GM19239 (cell line): ENCODE results near the gene KRTAP10-2.
"Not testable (repeated sequence)": the region's sequence is repeated elsewhere in the genome, so short reads cannot be mapped to it uniquely, and the experiment has no call there.

Experiments
- DNase-seq: peaks from one replicate; pipeline ENCODE4 v3.0.0; 2011; ENCODE audit warnings: low spot score; ENCODE audit not compliant: insufficient read length
- FAIRE-seq: peaks from 2 replicates; lab custom pipeline; 2011; peaks lifted over from hg19 to GRCh38; lab: Jason Lieb, UNC

Gene KRTAP10-2, protein sequence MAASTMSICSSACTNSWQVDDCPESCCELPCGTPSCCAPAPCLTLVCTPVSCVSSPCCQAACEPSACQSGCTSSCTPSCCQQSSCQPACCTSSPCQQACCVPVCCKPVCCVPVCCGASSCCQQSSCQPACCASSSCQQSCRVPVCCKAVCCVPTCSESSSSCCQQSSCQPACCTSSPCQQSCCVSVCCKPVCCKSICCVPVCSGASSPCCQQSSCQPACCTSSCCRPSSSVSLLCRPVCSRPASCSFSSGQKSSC

GRCh38 chr21:44551340-44551961 is at the start of gene KRTAP10-2:
KRTAP10-2 (minus strand) TSS chr21:44551505; CDS start chr21:44551458, 47 bp downstream.
- DNase-seq (no peak), FAIRE-seq (no peak)

GRCh38 chr21:44601091-44601490 is 49.8 kb upstream of the KRTAP10-2 start:
- DNase-seq, FAIRE-seq: not testable (repeated sequence)

- not testable (repeated sequence) for FAIRE-seq, DNase-seq
Measured at GRCh38 chr21:44600118-44600978, 49.0 kb upstream of the KRTAP10-2 start, which contains the start of gene KRTAP10-7. KRTAP10-7 (plus strand) TSS chr21:44600597; CDS start chr21:44600622, 25 bp downstream.

DNA sequence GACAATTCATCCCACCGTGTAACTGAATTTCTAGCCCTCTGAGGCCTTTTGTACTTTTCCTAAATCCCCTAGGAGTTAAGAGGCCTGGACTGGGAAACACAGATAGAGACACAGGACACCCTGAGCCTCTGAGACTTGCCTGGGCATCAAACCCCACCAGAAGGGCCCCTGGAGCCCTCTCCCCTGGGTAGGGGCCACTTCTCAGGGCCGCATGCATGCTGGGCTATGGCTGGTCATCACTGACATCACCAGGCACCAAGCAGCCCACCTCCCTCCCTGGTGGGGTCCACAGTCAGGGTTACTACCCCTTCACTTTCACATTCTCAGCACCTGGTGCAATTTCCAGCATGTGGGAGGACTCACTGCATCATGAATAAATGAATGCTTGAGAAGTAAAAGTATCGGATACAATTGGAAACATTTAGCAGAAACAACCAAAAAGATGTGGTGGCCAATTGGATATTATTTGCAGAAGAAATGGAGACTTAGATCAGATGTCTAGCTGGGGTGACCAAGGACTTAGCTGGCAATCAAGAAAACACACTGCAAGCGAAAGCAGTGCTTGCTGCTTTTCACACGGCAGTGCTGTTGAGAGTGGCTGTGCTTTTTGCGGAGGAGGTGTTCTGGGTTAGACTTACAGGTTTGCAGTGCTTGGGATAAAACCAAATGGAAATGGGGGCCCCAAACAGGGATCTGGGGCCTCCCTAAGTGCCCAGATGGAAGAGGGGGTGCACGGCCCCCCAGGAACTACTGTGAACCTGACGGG is 48.1 kb upstream of the KRTAP10-2 start:
- no peak for FAIRE-seq
- DNase-seq = no peak

GRCh38 chr21:44598061-44598460 is 46.8 kb upstream of the KRTAP10-2 start:
- FAIRE-seq (no peak), DNase-seq (no peak)

DNA sequence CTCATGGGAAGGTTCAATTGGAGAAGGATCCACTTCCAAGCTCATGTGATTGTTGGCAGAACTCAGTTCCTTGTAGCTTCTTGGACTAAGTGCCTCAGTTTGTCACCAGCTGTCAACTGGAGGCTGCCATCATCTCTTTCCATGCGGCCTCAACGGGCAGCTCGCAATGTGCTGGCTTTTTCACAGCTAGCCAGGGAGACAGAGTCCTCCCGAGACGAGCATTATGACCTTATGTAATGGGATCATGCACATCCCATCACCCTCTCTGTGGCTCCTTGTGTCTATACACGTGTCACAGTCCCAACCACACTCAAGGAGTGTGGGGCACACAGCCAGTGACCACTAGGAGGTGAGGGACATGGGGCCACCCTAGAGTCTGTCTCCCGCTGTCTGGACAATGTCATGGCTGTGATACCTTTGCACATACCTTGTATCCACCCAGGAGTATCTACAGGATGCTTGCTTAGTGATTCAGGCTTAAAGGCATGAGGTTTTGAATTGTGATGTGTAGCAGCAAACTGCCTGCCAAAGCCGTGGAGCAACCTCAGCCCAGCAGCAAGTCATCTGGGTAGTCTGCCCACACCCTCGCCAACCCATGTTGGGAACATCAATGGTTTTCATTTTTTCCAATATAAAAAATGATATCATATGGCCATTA is 44.9 kb upstream of the KRTAP10-2 start:
- DNase-seq (no peak), FAIRE-seq (no peak)

- FAIRE-seq = no peak
Measured at GRCh38 chr21:44595524-44595923, 44.2 kb upstream of the KRTAP10-2 start.

GRCh38 chr21:44594406-44594916 is 43.2 kb upstream of the KRTAP10-2 start:
- DNase-seq (no peak), FAIRE-seq (no peak)

More at GRCh38 chr21:44595524-44595923, 44.2 kb upstream of the KRTAP10-2 start:
- DNase-seq = no peak

GRCh38 chr21:44593598-44594405 is 42.5 kb upstream of the KRTAP10-2 start:
- DNase-seq (no peak), FAIRE-seq (no peak)

DNA sequence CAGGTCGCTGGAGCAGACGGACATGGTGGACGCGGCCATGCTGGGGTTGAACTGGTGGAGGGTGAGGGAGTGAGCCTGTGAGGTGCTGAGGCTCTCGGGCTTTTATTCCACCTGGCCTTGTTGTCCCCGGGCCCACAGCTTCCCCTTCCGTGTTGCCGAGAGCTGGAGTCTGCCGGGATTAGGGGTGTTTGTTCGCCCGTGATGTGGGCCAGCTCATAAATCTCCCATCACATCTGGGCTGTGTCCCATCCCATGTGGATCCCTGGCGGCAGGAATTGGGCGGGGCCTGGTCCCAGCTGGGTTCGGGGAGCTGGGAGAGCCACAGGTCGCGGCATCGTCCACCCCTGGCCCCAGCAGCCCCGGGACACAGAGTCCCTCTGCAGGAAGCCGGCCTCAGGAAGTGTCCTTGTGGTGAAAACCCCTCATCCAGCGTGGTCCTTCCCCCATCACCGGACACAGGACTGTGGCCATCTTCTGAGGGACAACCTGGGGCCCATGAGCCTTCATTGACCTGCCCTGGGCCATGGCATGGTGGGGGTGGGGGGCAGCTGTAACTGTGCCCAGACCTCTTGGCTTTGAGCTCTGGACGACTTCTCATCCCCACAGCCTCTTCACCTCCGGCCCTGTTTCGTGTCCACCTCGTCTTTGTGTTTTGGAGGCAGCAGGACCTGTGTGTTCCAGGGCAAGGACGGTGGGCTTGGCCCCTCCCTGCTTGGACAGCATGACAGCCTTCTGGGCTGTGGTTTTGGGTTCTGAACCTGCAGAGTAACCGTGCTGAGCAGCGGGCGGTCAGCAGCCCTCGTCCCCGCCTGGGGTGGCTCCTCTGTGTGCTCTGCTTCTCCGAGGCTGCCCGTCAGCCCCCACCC is 41.4 kb upstream of the KRTAP10-2 start, which contains the start of gene KRTAP10-6:
TSS of gene KRTAP10-6 (minus strand) at position 60 of the 866 bp plus-strand sequence. CDS start at position 39, 21 bp downstream.
- FAIRE-seq (no peak), DNase-seq (no peak)

DNA sequence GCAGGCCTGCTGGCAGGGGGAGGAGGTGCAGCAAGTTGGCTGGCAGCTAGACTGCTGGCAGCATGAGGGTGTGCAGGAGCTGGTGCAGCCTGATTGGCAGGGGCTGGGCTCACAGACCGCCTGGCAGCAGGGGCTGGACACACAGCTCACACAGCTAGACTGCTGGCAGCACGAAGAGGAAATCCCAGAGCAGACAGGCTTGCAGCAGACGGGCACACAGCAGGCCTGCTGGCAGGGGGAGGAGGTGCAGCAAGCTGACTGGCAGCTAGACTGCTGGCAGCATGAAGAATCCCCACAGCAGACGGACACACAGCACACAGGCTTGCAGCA is 40.5 kb upstream of the KRTAP10-2 start:
- DNase-seq, FAIRE-seq: not testable (repeated sequence)

- DNase-seq, FAIRE-seq: not testable (repeated sequence)
Measured at GRCh38 chr21:44590897-44591800, 39.8 kb upstream of the KRTAP10-2 start.

DNA sequence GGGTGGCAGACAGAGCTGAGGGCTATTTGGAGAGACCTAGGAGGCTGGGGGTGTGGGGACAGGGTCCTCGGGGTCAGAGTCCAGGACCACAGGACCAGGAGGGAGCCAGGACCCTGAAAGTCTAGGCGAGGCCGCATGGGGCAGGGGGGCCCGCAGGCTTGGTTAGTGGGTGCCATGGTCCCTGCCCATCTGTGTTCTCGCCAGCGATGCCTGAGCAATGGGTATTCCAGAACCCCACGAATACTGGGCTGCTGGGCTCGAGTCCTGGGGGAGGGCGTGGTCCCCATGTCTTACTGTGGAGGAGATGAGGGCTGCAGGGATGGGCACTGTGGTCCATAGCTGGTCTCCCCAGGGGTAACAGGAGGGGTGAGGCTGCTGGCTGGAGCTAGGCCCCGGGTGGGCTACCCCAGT is 39.0 kb upstream of the KRTAP10-2 start:
- DNase-seq = no peak
- FAIRE-seq = no peak

GRCh38 chr21:44589586-44590305 is 38.4 kb upstream of the KRTAP10-2 start:
- DNase-seq (no peak), FAIRE-seq (no peak)

DNA sequence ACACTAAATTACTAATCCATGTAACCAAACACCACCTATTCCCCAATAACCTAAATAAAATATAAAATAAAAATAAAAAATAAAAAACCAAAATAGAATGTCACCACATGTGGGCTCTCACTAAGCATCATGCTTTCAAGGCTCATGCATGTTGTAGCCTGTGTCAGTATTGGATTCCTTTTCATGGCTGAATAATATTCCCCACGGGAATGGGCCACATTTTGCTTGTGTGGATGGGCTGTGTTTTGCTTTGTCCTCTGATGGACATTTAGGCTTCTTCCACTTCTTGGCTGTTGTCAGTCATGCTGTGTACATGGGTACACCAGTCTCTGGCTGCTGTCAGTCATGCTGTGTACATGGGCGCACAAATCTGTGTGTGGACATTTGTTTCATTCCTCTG is 37.8 kb upstream of the KRTAP10-2 start:
- FAIRE-seq = no peak

DNA sequence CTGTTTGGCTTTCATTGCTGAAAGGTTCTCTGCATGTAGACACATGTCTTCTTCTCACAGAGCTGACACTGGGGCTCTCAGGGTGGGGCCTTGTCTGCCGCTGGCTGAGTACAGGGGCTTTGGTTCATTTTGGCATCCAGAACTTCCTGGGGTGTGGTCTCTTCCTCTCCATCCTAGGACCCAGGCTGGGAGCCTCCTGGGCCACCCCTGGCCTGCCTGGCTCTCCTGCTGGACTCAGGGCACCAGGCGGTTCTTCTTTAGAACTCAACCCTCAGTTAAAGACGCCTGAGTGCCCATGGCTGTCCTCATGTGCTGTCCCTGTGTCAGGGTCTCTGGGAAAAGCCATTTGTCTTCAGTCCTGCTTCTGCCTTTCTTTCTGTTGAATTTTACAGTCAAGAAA is 34.6 kb upstream of the KRTAP10-2 start:
- no peak for DNase-seq
- FAIRE-seq = no peak

More for the DNA sequence above, 37.8 kb upstream of the KRTAP10-2 start:
- no peak for DNase-seq
